HCT116 (cell line): ENCODE results near the gene MAN1A1. TPM values are rescaled to one million over a fixed set of nuclear protein-coding genes. Genes with fewer than 3 reads are reported as not detected.

ENCODE experiments used
- ATAC-seq: fragments of 200-7000 bp; cut with Tn5 transposase; 2 replicates; pipeline ENCODE4 v1.9.1; 2020; ENCODE audit warnings: mild to moderate bottlenecking, moderate library complexity
- BruUV-seq: library from RNA; stranded (reverse); fragments of 400-500 nt; replicated peaks from 2 replicates; lab custom pipeline; 2021; lab: Mats Ljungman, UMichigan
- CTCF ChIA-PET: fragments of 300-600 bp; sonication (Branson Sonifier 250); formaldehyde crosslinking; loops from one replicate; lab custom pipeline; 2021; ENCODE audit warnings: antibody characterized with exemption; lab: Charles Lee
- POLR2A ChIA-PET: fragments of 300-600, 350-600 bp; sonication (Branson Sonifier 250); formaldehyde crosslinking; loops from one replicate; lab custom pipeline; 2021; ENCODE audit warnings: antibody characterized with exemption; lab: Charles Lee
- RAD21 ChIA-PET, 2 experiments: fragments of 300-600 bp; sonication (Branson Sonifier 250); formaldehyde crosslinking; loops; one replicate each; lab custom pipeline; 2023; ENCODE audit warnings: low total read pairs in 2 of 2; ENCODE audit not compliant: uncharacterized antibody in 2 of 2, unreplicated experiment in 2 of 2, low non-redundant PET in 1 of 2; lab: Charles Lee
- DNase-seq: peaks from one replicate; pipeline ENCODE4 v3.0.0-alpha.2; 2010; ENCODE audit warnings: low read depth, low spot score
- H2AFZ ChIP-seq: fragments of 200-600 bp; shearing (Covaris generic), sonication (generic); 2 replicates; pipeline ENCODE4 v1.6.1; 2017; ENCODE audit warnings: low read depth, mixed run types, mixed read lengths, antibody characterized with exemption, low read length; ENCODE audit not compliant: poor library complexity, severe bottlenecking
- H3K27ac ChIP-seq: 2 replicates; pipeline ENCODE4 v1.5.1; 2012; ENCODE audit warnings: low read depth, low read length
- H3K27me3 ChIP-seq: fragments of 200-600 bp; sonication (generic); 2 replicates; pipeline ENCODE4 v1.6.1; 2016; ENCODE audit warnings: mixed run types, low read length, mixed read lengths; ENCODE audit not compliant: insufficient read depth
- H3K36me3 ChIP-seq, 2 experiments: fragments of 200-500 bp in 1 of 2; fragments of 200-600 bp in 1 of 2; sonication (Bioruptor generic) in 1 of 2; sonication (generic) in 1 of 2; 2 replicates each; pipeline versions ENCODE4 v1.5.1 to v1.6.1; 2014 to 2016; ENCODE audit warnings: low read length in 2 of 2, inconsistent platforms in 1 of 2, mixed read lengths in 1 of 2, mixed run types in 1 of 2; ENCODE audit not compliant: insufficient read depth in 2 of 2, control insufficient read depth in 1 of 2
- H3K4me1 ChIP-seq, 2 experiments: fragments of 200-600 bp in 1 of 2; sonication (generic) in 1 of 2; 2 replicates each; pipeline versions ENCODE4 v1.5.1 to v1.6.1; 2012 to 2017; ENCODE audit warnings: low read length in 2 of 2, inconsistent platforms in 1 of 2, mild to moderate bottlenecking in 1 of 2, mixed read lengths in 1 of 2, mixed run types in 1 of 2, moderate library complexity in 1 of 2; ENCODE audit not compliant: insufficient read depth in 2 of 2, control insufficient read depth in 1 of 2
- H3K4me2 ChIP-seq: fragments of 200-600 bp; sonication (generic); 2 replicates; pipeline ENCODE4 v1.6.1; 2017; ENCODE audit warnings: mixed run types, low read length, mixed read lengths
- H3K4me3 ChIP-seq, 2 experiments: fragments of 200-600 bp in 1 of 2; sonication (generic) in 1 of 2; replicated peaks in 1 of 2; 2 replicates each; pipeline ENCODE4 v1.5.1; 2011 to 2016; ENCODE audit warnings: low read length in 2 of 2, control low read depth in 1 of 2, low read depth in 1 of 2, mild to moderate bottlenecking in 1 of 2, mixed read lengths in 1 of 2, mixed run types in 1 of 2
- H3K79me2 ChIP-seq: fragments of 200-600 bp; sonication (generic); 2 replicates; pipeline ENCODE4 v1.6.1; 2017; ENCODE audit warnings: mild to moderate bottlenecking, mixed run types, low read length, moderate library complexity, mixed read lengths; ENCODE audit not compliant: insufficient read depth
- H3K9ac ChIP-seq: fragments of 200-600 bp; sonication (generic); 2 replicates; pipeline ENCODE4 v1.6.1; 2016; ENCODE audit warnings: low read length, mixed read lengths
- H3K9me2 ChIP-seq: fragments of 200-600 bp; sonication (generic), shearing (Covaris generic); 2 replicates; pipeline ENCODE4 v1.6.1; 2017; ENCODE audit warnings: mixed run types, mild to moderate bottlenecking, moderate library complexity; ENCODE audit not compliant: insufficient read depth
- H3K9me3 ChIP-seq, 2 experiments: fragments of 200-500 bp in 1 of 2; fragments of 200-600 bp in 1 of 2; sonication (Bioruptor generic) in 1 of 2; sonication (generic) in 1 of 2; 2 replicates each; pipeline ENCODE4 v1.6.1; 2014 to 2017; ENCODE audit warnings: low read length in 2 of 2, mixed read lengths in 2 of 2, inconsistent platforms in 1 of 2, low read depth in 1 of 2, mild to moderate bottlenecking in 1 of 2, mixed run types in 1 of 2, moderate library complexity in 1 of 2; ENCODE audit not compliant: control insufficient read depth in 1 of 2, insufficient read depth in 1 of 2
- H4K20me1 ChIP-seq: fragments of 200-600 bp; sonication (generic), shearing (Covaris generic); 2 replicates; pipeline ENCODE4 v1.6.1; 2017; ENCODE audit warnings: mixed run types, mild to moderate bottlenecking, moderate library complexity; ENCODE audit not compliant: insufficient read depth
- ATF3 ChIP-seq: IDR thresholded peaks from 2 replicates; pipeline ENCODE4 v1.6.1; 2012
- EGR1 ChIP-seq: IDR thresholded peaks from 2 replicates; pipeline ENCODE4 v1.6.1; 2012; ENCODE audit warnings: low read depth
- ELF1 ChIP-seq: IDR thresholded peaks from 2 replicates; pipeline ENCODE4 v1.6.1; 2012; ENCODE audit warnings: low read depth, borderline replicate concordance
- EZH2phosphoT487 ChIP-seq: fragments of 200-600 bp; IDR thresholded peaks from 2 replicates; pipeline ENCODE4 v1.6.1; 2018; ENCODE audit warnings: antibody characterized with exemption, borderline replicate concordance
- FOSL1 ChIP-seq: IDR thresholded peaks from 2 replicates; pipeline ENCODE4 v1.6.1; 2012; ENCODE audit warnings: low read depth
- POLR2AphosphoS5 ChIP-seq: IDR thresholded peaks from 2 replicates; pipeline ENCODE4 v1.6.1; 2011; ENCODE audit warnings: mild to moderate bottlenecking, low read depth, low read length, moderate library complexity
- RAD21 ChIP-seq: IDR thresholded peaks from 2 replicates; pipeline ENCODE4 v1.6.1; 2012; ENCODE audit warnings: low read depth, mild to moderate bottlenecking
- SIN3A ChIP-seq: IDR thresholded peaks from 2 replicates; pipeline ENCODE4 v1.6.1; 2012; ENCODE audit warnings: low read depth
- SP1 ChIP-seq: IDR thresholded peaks from 2 replicates; pipeline ENCODE4 v1.6.1; 2012; ENCODE audit warnings: low read depth
- SRF ChIP-seq: IDR thresholded peaks from 2 replicates; pipeline ENCODE4 v1.6.1; 2012; ENCODE audit warnings: low read depth
- ZFX ChIP-seq: fragments of 450-650 bp; IDR thresholded peaks from 2 replicates; pipeline ENCODE4 v1.6.1; 2017
- intact Hi-C: fragments of 100-400 bp; cut with micrococcal nuclease; formaldehyde crosslinking; loops from 2 replicates; pipeline ENCODE4 v1.10.0; 2022
- total RNA-seq: library from RNA; stranded (reverse); gene quantifications from one replicate; pipeline ENCODE4 v1.2.1, GENCODE V29; 2021; ENCODE audit not compliant: unreplicated experiment
- TF ChIP-seq, protein P1 (sequence below): IDR thresholded peaks from 2 replicates; pipeline ENCODE4 v1.6.1; 2011; ENCODE audit warnings: mild to moderate bottlenecking, low read length, moderate library complexity; ENCODE audit not compliant: insufficient replicate concordance; ENCODE audit errors: extremely low read depth

Gene MAN1A1
- total RNA-seq, 1 experiment from 2014 or later = 46.0 TPM

DNA sequence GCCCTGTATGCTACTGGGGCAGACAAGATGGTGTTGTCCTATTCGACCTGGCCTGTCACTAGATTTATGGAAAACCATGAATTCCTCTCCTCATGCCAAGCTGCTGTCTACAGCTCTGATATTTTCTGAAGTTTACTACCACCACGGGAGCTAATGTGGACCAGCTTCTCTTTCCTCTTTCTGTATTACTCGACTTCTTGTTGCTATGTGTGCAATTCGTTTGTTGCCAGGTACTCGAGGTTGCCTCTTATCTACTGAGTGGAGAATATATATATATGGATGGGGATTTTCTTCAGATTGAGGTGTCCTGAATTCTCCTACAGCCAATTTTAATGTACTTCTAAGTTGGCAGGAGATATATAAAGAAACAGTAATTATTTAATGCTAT, 34.7 kb downstream of the MAN1A1 start:
- Histone ChIP-seq H3K36me3 (peaks cover 0 to 4% of the 10 kb centered on the region in 2 experiments; a peak in 1 of 4 replicates), H3K4me3 (no peak overlapping the region), H3K4me2 (no peak overlapping the region), H3K9me2 (no peaks in the 10 kb centered on the region), H3K27me3 (no peaks in the 10 kb centered on the region), H3K4me1 (peaks cover 49 to 65% of the 10 kb centered on the region in 2 experiments), H4K20me1 (no peaks in the 10 kb centered on the region), H3K9ac (no peak overlapping the region), H3K79me2 (peaks cover 10% of the 10 kb centered on the region; the same call in 1 of the 2 replicates), H3K9me3 (no peaks in the 10 kb centered on the region), H2AFZ (no peak overlapping the region), H3K27ac (peak overlapping the region; percentile 4; the same call in 1 of the 2 replicates)
- CTCF ChIA-PET = no interaction called here
- no TSS peak for BruUV-seq
- RAD21 ChIA-PET = no interaction called here
- no peak for DNase-seq
- intact Hi-C loops = no loop called here
- ATAC-seq = no peak
- TF ChIP-seq EGR1 (no peak), ZFX (no peak), ELF1 (no peak), FOSL1 (no peak), ATF3 (no peak), SRF (no peak), RAD21 (no peak)
- POLR2A ChIA-PET = interaction anchor here (0.9 kb wide), 1 partner anchor 166 kb away, joined by 3 read pairs; no protein-coding TSS in a partner anchor

GRCh38 chr6:119313937-119314884, 35.4 kb downstream of the MAN1A1 start:
- BruUV-seq = no TSS peak
- TF ChIP-seq SRF (no peak), FOSL1 (no peak), POLR2AphosphoS5 (no peak), SIN3A (no peak), SP1 (no peak), RAD21 (no peak), EZH2phosphoT487 (no peak), ELF1 (no peak)
- TF ChIP-seq, protein P1, sequence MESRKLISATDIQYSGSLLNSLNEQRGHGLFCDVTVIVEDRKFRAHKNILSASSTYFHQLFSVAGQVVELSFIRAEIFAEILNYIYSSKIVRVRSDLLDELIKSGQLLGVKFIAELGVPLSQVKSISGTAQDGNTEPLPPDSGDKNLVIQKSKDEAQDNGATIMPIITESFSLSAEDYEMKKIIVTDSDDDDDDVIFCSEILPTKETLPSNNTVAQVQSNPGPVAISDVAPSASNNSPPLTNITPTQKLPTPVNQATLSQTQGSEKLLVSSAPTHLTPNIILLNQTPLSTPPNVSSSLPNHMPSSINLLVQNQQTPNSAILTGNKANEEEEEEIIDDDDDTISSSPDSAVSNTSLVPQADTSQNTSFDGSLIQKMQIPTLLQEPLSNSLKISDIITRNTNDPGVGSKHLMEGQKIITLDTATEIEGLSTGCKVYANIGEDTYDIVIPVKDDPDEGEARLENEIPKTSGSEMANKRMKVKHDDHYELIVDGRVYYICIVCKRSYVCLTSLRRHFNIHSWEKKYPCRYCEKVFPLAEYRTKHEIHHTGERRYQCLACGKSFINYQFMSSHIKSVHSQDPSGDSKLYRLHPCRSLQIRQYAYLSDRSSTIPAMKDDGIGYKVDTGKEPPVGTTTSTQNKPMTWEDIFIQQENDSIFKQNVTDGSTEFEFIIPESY = no peak

More at GRCh38 chr6:119313937-119314884, 35.4 kb downstream of the MAN1A1 start:
- Histone ChIP-seq H3K9me2 (no peaks in the 10 kb centered on the region), H3K36me3 (peaks cover 0 to 4% of the 10 kb centered on the region in 2 experiments; a peak in 1 of 4 replicates), H2AFZ (no peak overlapping the region), H3K27ac (peak overlapping the region; percentile 46), H4K20me1 (no peaks in the 10 kb centered on the region), H3K79me2 (peaks cover 10% of the 10 kb centered on the region; the same call in 1 of the 2 replicates), H3K27me3 (no peaks in the 10 kb centered on the region), H3K9me3 (no peaks in the 10 kb centered on the region), H3K4me1 (peaks cover 55 to 71% of the 10 kb centered on the region in 2 experiments), H3K9ac (no peak overlapping the region), H3K4me3 (no peak overlapping the region), H3K4me2 (no peak overlapping the region)
- intact Hi-C loops = no loop called here
- RAD21 ChIA-PET = no interaction called here
- POLR2A ChIA-PET = interaction anchor here (0.9 kb wide), 1 partner anchor 165 kb away, joined by 3 read pairs; no protein-coding TSS in a partner anchor
- CTCF ChIA-PET = no interaction called here
- DNase-seq (no peak), ATAC-seq (no peak)
